Nephron progenitor cell (in vitro differentiated cells): ENCODE measurements around the gene TIGD3.
A peak's percentile ranks its signal among the peaks of the same experiment; 100 is the strongest.

ENCODE experiments used
- DNase-seq: peaks from one replicate; pipeline ENCODE4 v3.0.0; 2021
- H3K27ac Mint-ChIP-seq: 2 replicates; pipeline ENCODE4 v1.8.0; 2021; ENCODE audit warnings: mild to moderate bottlenecking, moderate library complexity, mixed read lengths
- H3K27me3 Mint-ChIP-seq: 2 replicates; pipeline ENCODE4 v1.8.0; 2021; ENCODE audit warnings: mild to moderate bottlenecking, low read depth, mixed read lengths; ENCODE audit not compliant: poor library complexity
- H3K36me3 Mint-ChIP-seq: 2 replicates; pipeline ENCODE4 v1.8.0; 2021; ENCODE audit warnings: low read depth, mixed read lengths
- H3K4me1 Mint-ChIP-seq: 2 replicates; pipeline ENCODE4 v1.8.0; 2021; ENCODE audit warnings: mixed read lengths
- H3K4me3 Mint-ChIP-seq: 2 replicates; pipeline ENCODE4 v1.8.0; 2021; ENCODE audit warnings: mild to moderate bottlenecking, moderate library complexity, mixed read lengths
- H3K9me3 Mint-ChIP-seq: 2 replicates; pipeline ENCODE4 v1.8.0; 2021; ENCODE audit warnings: mild to moderate bottlenecking, moderate library complexity, mixed read lengths
- CTCF ChIP-seq: fragments of 200-600 bp; sonication (generic); IDR thresholded peaks from 2 replicates; pipeline ENCODE4 v1.5.0; 2021; ENCODE audit warnings: antibody characterized with exemption

Gene TIGD3

GRCh38 chr11:65366340-65366773, 11.8 kb downstream of the TIGD3 start:
- no peak overlapping the region for H3K27ac Mint-ChIP-seq
- H3K4me3 Mint-ChIP-seq, result no peak overlapping the region
- peaks cover 7% of the 10 kb centered on the region for H3K27me3 Mint-ChIP-seq
- H3K9me3 Mint-ChIP-seq, result no peaks in the 10 kb centered on the region
- H3K4me1 Mint-ChIP-seq, result peaks cover 18% of the 10 kb centered on the region
- DNase-seq, result no peak
- peak; percentile 79 for TF ChIP-seq CTCF
- no peaks in the 10 kb centered on the region for H3K36me3 Mint-ChIP-seq

- no peak for TF ChIP-seq CTCF
- no peak overlapping the region for H3K27ac Mint-ChIP-seq
- no peaks in the 10 kb centered on the region for H3K9me3 Mint-ChIP-seq
- H3K4me3 Mint-ChIP-seq, result no peak overlapping the region
- no peak for DNase-seq
- no peaks in the 10 kb centered on the region for H3K36me3 Mint-ChIP-seq
- peaks cover 18% of the 10 kb centered on the region for H3K4me1 Mint-ChIP-seq
- H3K27me3 Mint-ChIP-seq, result peaks cover 18% of the 10 kb centered on the region
Observed at GRCh38 chr11:65370659-65371049, 16.1 kb downstream of the TIGD3 start.

- Mint-ChIP-seq H3K4me1 (peaks cover 20% of the 10 kb centered on the region), H3K27me3 (peaks cover 20% of the 10 kb centered on the region), H3K4me3 (no peak overlapping the region), H3K27ac (no peak overlapping the region), H3K36me3 (no peaks in the 10 kb centered on the region), H3K9me3 (no peaks in the 10 kb centered on the region)
- TF ChIP-seq CTCF, result no peak
- DNase-seq, result no peak
Observed at GRCh38 chr11:65373839-65374580, 19.5 kb downstream of the TIGD3 start.

- Mint-ChIP-seq H3K27me3 (peaks cover 20% of the 10 kb centered on the region), H3K36me3 (no peaks in the 10 kb centered on the region), H3K27ac (peak overlapping the region; percentile 57), H3K4me1 (peaks cover 20% of the 10 kb centered on the region), H3K9me3 (no peaks in the 10 kb centered on the region), H3K4me3 (no peak overlapping the region)
- DNase-seq, result no peak
- TF ChIP-seq CTCF, result no peak
Observed at GRCh38 chr11:65375012-65375411, 20.5 kb downstream of the TIGD3 start.

- Mint-ChIP-seq H3K4me3 (no peak overlapping the region), H3K9me3 (no peaks in the 10 kb centered on the region), H3K4me1 (peaks cover 20% of the 10 kb centered on the region), H3K27me3 (peaks cover 20% of the 10 kb centered on the region), H3K27ac (no peak overlapping the region), H3K36me3 (no peaks in the 10 kb centered on the region)
- no peak for DNase-seq
- no peak for TF ChIP-seq CTCF
Observed at GRCh38 chr11:65376138-65376713, 21.7 kb downstream of the TIGD3 start.

- no peak overlapping the region for H3K27ac Mint-ChIP-seq
Observed at GRCh38 chr11:65377036-65377435, 22.5 kb downstream of the TIGD3 start.

More at GRCh38 chr11:65377036-65377435, 22.5 kb downstream of the TIGD3 start:
- peaks cover 25% of the 10 kb centered on the region for H3K4me1 Mint-ChIP-seq
- no peaks in the 10 kb centered on the region for H3K9me3 Mint-ChIP-seq
- no peak overlapping the region for H3K4me3 Mint-ChIP-seq
- TF ChIP-seq CTCF, result no peak
- no peaks in the 10 kb centered on the region for H3K36me3 Mint-ChIP-seq
- DNase-seq, result no peak
- peaks cover 19% of the 10 kb centered on the region for H3K27me3 Mint-ChIP-seq
